ENCODE measurements around the gene CCDC97. TPM values are rescaled to one million over a fixed set of nuclear protein-coding genes. Genes with fewer than 3 reads are reported as not detected.

The CCDC97 gene
- total RNA-seq, 1 donor = 11.2 TPM

DNA sequence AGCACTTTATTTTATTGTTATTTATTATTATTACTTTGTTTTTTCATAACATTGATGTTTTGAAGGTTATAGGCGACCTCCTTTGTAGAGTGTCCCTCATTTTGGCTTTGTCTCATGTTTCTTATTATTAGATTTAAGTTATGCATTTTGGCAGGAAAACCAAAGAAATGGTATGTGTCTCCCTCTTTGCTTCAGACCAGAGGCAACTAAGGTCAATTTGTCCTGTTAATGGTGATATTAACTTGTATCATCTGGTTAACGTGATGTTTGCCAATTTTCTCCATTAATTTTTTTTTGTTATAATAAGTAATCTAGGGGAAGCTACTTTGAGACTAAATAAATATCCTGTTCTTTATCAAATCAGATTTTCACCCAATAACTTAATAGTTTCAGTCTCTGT, 62.5 kb downstream of the CCDC97 start:
- DNase-seq (ENCODE audit: low read depth) = no peak
- no peak overlapping the region for H3K4me3 ChIP-seq (ENCODE audit: low read depth, low read length)
- no peak for TF ChIP-seq CTCF (IDR thresholded peaks at IDR 0.05; ENCODE audit: insufficient read depth, low read depth, low read length)

DNA sequence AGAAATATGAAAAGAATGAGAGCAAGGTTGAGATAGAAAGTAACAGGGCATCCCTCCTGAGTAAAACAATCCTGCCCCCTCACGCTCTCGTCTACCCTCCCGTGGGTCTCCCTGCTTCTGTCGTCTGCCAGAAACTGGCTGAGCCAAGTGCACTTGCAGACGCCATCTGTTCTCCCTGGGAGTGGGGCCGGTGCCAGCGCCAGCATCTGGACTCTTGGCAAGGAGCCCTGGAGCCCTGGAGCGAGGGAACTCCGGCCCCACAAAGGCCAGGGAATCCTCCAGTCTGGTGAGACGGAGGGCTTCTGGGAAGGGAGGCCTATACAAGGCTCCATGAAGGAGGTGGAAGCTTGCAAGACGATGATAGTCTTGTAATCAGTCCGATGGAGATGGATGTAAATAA, 64.0 kb downstream of the CCDC97 start:
- TF ChIP-seq CTCF (IDR thresholded peaks at IDR 0.05; ENCODE audit: insufficient read depth, low read depth, low read length) = no peak
- H3K4me3 ChIP-seq (ENCODE audit: low read depth, low read length) = no peak overlapping the region
- DNase-seq (ENCODE audit: low read depth) = peak; percentile 97

Small RNA genes lying within 50 kb of the gene (small RNA-seq; reads per million reads assigned to genes)
- not detected for gene RN7SL34P

Other genes with a start within 250 kb of the CCDC97 start
- gene CYP2A13, start 221.7 kb upstream of the CCDC97 start, total RNA-seq = not detected in 2 replicates
- not detected in 2 replicates for gene CYP2F1, start 195.7 kb upstream of the CCDC97 start, total RNA-seq
- 1.6 and 1.7 TPM in 2 replicates for gene CYP2S1, start 117.0 kb upstream of the CCDC97 start, total RNA-seq
- gene AXL, start 90.9 kb upstream of the CCDC97 start, total RNA-seq = 360 and 363 TPM in 2 replicates
- 123 and 128 TPM in 2 replicates for gene HNRNPUL1, start 45.8 kb upstream of the CCDC97 start, total RNA-seq
- 7.8 and 16.8 TPM in 2 replicates for gene TGFB1, start 43.8 kb downstream of the CCDC97 start, total RNA-seq
- 3.5 and 4.5 TPM in 2 replicates for gene B9D2, start 54.0 kb downstream of the CCDC97 start, total RNA-seq
- 2.6 and 5.5 TPM in 2 replicates for gene TMEM91, start 66.4 kb downstream of the CCDC97 start, total RNA-seq
- gene EXOSC5, start 87.2 kb downstream of the CCDC97 start, total RNA-seq = 12.5 and 15.1 TPM in 2 replicates
- 21.2 and 24.8 TPM in 2 replicates for gene BCKDHA, start 87.6 kb downstream of the CCDC97 start, total RNA-seq
- gene B3GNT8, start 117.2 kb downstream of the CCDC97 start, total RNA-seq = 0.86 and 1.6 TPM in 2 replicates
- gene DMAC2, start 129.7 kb downstream of the CCDC97 start, total RNA-seq = 39.3 and 43.2 TPM in 2 replicates
- gene ERICH4, start 133.0 kb downstream of the CCDC97 start, total RNA-seq = not detected in 2 replicates